ENCODE data around the gene GDPD4.

DNA sequence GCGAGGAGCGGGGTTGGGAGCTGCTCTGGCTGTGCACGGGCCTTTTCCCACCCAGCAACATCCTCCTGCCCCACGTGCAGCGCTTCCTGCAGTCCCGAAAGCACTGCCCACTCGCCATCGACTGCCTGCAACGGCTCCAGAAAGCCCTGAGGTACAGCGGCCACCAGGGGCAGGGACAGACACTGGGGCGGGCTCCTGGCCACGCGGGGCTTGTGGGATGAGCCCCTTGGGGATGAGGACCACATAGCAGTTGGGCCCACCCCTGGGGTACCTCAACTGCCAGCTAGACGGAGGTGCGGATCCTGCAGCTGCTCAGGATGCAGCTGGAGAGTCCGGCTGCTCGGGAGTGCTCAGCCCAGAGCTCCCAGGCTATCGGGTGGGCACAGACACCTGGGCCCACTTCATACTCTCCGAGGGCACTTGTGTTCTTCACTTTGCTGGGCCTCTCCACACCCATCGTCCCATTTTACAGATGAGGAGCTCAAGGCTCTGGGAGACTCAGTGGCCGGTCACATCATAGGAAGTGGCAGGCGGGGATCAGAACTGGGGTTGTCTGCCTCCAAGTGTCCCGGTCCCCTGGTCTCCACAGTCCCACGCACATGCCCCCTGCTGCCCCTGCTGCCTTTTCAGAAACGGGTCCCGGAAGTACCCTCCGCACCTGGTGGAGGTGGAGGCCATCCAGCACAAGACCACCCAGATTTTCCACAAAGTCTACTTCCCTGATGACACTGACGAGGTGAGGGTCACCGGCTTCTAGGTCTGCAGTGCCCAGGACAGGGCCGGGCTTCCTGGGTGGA is 95.8 kb downstream of the GDPD4 start:
- TF ChIP-seq SMARCA5 (IDR thresholded peaks at IDR 0.05) (no peak), SMC3 (IDR thresholded peaks at IDR 0.05; ENCODE audit: borderline replicate concordance, low read length) (no peak), EGR1 (IDR thresholded peaks at IDR 0.05; ENCODE audit: borderline replicate concordance in 1 of 2, low read depth in 2 of 2, low read length in 2 of 2) (no peak), RAD51 (IDR thresholded peaks at IDR 0.05) (no peak), POLR2AphosphoS5 (IDR thresholded peaks at IDR 0.05; ENCODE audit: low read length) (no peak), EZH2 (IDR thresholded peaks at IDR 0.05; ENCODE audit: borderline replicate concordance, control insufficient read depth, low read depth, low read length) (no peak)
- TF ChIP-seq, protein P1, sequence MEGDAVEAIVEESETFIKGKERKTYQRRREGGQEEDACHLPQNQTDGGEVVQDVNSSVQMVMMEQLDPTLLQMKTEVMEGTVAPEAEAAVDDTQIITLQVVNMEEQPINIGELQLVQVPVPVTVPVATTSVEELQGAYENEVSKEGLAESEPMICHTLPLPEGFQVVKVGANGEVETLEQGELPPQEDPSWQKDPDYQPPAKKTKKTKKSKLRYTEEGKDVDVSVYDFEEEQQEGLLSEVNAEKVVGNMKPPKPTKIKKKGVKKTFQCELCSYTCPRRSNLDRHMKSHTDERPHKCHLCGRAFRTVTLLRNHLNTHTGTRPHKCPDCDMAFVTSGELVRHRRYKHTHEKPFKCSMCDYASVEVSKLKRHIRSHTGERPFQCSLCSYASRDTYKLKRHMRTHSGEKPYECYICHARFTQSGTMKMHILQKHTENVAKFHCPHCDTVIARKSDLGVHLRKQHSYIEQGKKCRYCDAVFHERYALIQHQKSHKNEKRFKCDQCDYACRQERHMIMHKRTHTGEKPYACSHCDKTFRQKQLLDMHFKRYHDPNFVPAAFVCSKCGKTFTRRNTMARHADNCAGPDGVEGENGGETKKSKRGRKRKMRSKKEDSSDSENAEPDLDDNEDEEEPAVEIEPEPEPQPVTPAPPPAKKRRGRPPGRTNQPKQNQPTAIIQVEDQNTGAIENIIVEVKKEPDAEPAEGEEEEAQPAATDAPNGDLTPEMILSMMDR (IDR thresholded peaks at IDR 0.05 in 2 of 3, conservative IDR thresholded peaks at IDR 0.05 in 1 of 3; ENCODE audit: control insufficient read depth in 2 of 3, extremely low read depth in 1 of 3, insufficient read depth in 1 of 3, low read depth in 3 of 3, low read length in 3 of 3), result no peak
- TF ChIP-seq, protein P2, sequence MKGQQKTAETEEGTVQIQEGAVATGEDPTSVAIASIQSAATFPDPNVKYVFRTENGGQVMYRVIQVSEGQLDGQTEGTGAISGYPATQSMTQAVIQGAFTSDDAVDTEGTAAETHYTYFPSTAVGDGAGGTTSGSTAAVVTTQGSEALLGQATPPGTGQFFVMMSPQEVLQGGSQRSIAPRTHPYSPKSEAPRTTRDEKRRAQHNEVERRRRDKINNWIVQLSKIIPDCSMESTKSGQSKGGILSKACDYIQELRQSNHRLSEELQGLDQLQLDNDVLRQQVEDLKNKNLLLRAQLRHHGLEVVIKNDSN (IDR thresholded peaks at IDR 0.05; ENCODE audit: borderline replicate concordance, extremely low read length, insufficient read depth, low read depth, low read length), result no peak
- TF ChIP-seq, protein P3, sequence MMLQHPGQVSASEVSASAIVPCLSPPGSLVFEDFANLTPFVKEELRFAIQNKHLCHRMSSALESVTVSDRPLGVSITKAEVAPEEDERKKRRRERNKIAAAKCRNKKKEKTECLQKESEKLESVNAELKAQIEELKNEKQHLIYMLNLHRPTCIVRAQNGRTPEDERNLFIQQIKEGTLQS (IDR thresholded peaks at IDR 0.05; ENCODE audit: borderline replicate concordance, extremely low read depth, low read depth, low read length), result no peak

Data from GM12878 (cell line).